ENCODE measurements around the gene CHN2. TPM values are rescaled to one million over a fixed set of nuclear protein-coding genes. Genes with fewer than 3 reads are reported as not detected.

The CHN2 gene
- total RNA-seq, 1 donor = under 0.01 TPM

- no peak for DNase-seq (ENCODE audit: low read depth)
- no peak overlapping the region for H3K4me3 ChIP-seq (ENCODE audit: low read depth, low read length)
- TF ChIP-seq CTCF (IDR thresholded peaks at IDR 0.05; ENCODE audit: insufficient read depth, low read depth, low read length) = no peak
Observed at GRCh38 chr7:29292886-29293658, 98.5 kb downstream of the CHN2 start.

- no peak for DNase-seq (ENCODE audit: low read depth)
- TF ChIP-seq CTCF (IDR thresholded peaks at IDR 0.05; ENCODE audit: insufficient read depth, low read depth, low read length) = no peak
- no peak overlapping the region for H3K4me3 ChIP-seq (ENCODE audit: low read depth, low read length)
Observed at GRCh38 chr7:29296421-29296820, 101.8 kb downstream of the CHN2 start.

- TF ChIP-seq CTCF (IDR thresholded peaks at IDR 0.05; ENCODE audit: insufficient read depth, low read depth, low read length) = no peak
- H3K4me3 ChIP-seq (ENCODE audit: low read depth, low read length) = no peak overlapping the region
- no peak for DNase-seq (ENCODE audit: low read depth)
Observed at GRCh38 chr7:29297194-29297890, 102.8 kb downstream of the CHN2 start.

- no peak overlapping the region for H3K4me3 ChIP-seq (ENCODE audit: low read depth, low read length)
- no peak for DNase-seq (ENCODE audit: low read depth)
- no peak for TF ChIP-seq CTCF (IDR thresholded peaks at IDR 0.05; ENCODE audit: insufficient read depth, low read depth, low read length)
Observed at GRCh38 chr7:29299086-29299485, 104.5 kb downstream of the CHN2 start.

- no peak for TF ChIP-seq CTCF (IDR thresholded peaks at IDR 0.05; ENCODE audit: insufficient read depth, low read depth, low read length)
Observed at GRCh38 chr7:29300026-29300480, 105.5 kb downstream of the CHN2 start.

GRCh38 chr7:29300649-29301048, 106.1 kb downstream of the CHN2 start:
- no peak for TF ChIP-seq CTCF (IDR thresholded peaks at IDR 0.05; ENCODE audit: insufficient read depth, low read depth, low read length)
- DNase-seq (ENCODE audit: low read depth) = no peak
- H3K4me3 ChIP-seq (ENCODE audit: low read depth, low read length) = no peak overlapping the region

More at GRCh38 chr7:29300026-29300480, 105.5 kb downstream of the CHN2 start:
- DNase-seq (ENCODE audit: low read depth) = no peak
- no peak overlapping the region for H3K4me3 ChIP-seq (ENCODE audit: low read depth, low read length)

Data from fibroblast of villous mesenchyme (primary cell).